DOHH2 (cell line): Measurements from ENCODE around the gene HLA-F.

Source experiments
- CTCF ChIP-seq: fragments of 200-600 bp; sonication (generic); IDR thresholded peaks from one replicate; pipeline ENCODE4 v1.5.1; 2014; ENCODE audit warnings: antibody characterized with exemption, mild to moderate bottlenecking, low read depth, low read length; ENCODE audit not compliant: poor library complexity, severe bottlenecking
- EZH2phosphoT487 ChIP-seq: fragments of 200-600 bp; sonication (generic); IDR thresholded peaks from 2 replicates; pipeline ENCODE4 v1.6.1; 2017; ENCODE audit warnings: borderline replicate concordance, mild to moderate bottlenecking, antibody characterized with exemption, low read length, moderate library complexity, mixed read lengths

- TF ChIP-seq CTCF (peak; percentile 65), EZH2phosphoT487 (no peak)
Measured at GRCh38 chr6:29705389-29706231, 17.6 kb upstream of the HLA-F start.
